Iris pigment epithelial cell (primary cell): ENCODE data around the gene UNC5C.
A peak's percentile ranks its signal among the peaks of the same experiment; 100 is the strongest.

Experiments used
- DNase-seq: peaks from one replicate; pipeline ENCODE4 v3.0.0-alpha.2; 2011; ENCODE audit warnings: low read depth

Gene UNC5C

GRCh38 chr4:95522682-95523530 lies 25.9 kb downstream of the UNC5C start:
- no peak for DNase-seq

GRCh38 chr4:95517576-95518345 lies 31.0 kb downstream of the UNC5C start:
- no peak for DNase-seq

GRCh38 chr4:95516528-95517017 lies 32.2 kb downstream of the UNC5C start:
- DNase-seq, result no peak

- no peak for DNase-seq
Measured at GRCh38 chr4:95515589-95515988, 33.2 kb downstream of the UNC5C start.

- DNase-seq, result no peak
Measured at GRCh38 chr4:95513022-95513421, 35.8 kb downstream of the UNC5C start.

GRCh38 chr4:95511477-95511876 lies 37.3 kb downstream of the UNC5C start:
- DNase-seq, result no peak

GRCh38 chr4:95510877-95511276 lies 37.9 kb downstream of the UNC5C start:
- DNase-seq, result no peak

GRCh38 chr4:95510145-95510544 lies 38.6 kb downstream of the UNC5C start:
- DNase-seq, result peak; percentile 28

- peak; percentile 47 for DNase-seq
Measured at GRCh38 chr4:95508421-95508820, 40.4 kb downstream of the UNC5C start.

- no peak for DNase-seq
Measured at GRCh38 chr4:95507561-95507960, 41.2 kb downstream of the UNC5C start.

- no peak for DNase-seq
Measured at GRCh38 chr4:95507147-95507546, 41.6 kb downstream of the UNC5C start.

GRCh38 chr4:95506264-95506663 lies 42.5 kb downstream of the UNC5C start:
- peak; percentile 26 for DNase-seq

GRCh38 chr4:95505799-95506198 lies 43.0 kb downstream of the UNC5C start:
- no peak for DNase-seq

GRCh38 chr4:95505151-95505550 lies 43.6 kb downstream of the UNC5C start:
- peak; percentile 17 for DNase-seq

GRCh38 chr4:95504501-95504900 lies 44.3 kb downstream of the UNC5C start:
- DNase-seq, result no peak

GRCh38 chr4:95500361-95500760 lies 48.4 kb downstream of the UNC5C start:
- no peak for DNase-seq

- no peak for DNase-seq
Measured at GRCh38 chr4:95499291-95499696, 49.5 kb downstream of the UNC5C start.

GRCh38 chr4:95494186-95494585 lies 54.6 kb downstream of the UNC5C start:
- no peak for DNase-seq

- no peak for DNase-seq
Measured at GRCh38 chr4:95478679-95479078, 70.1 kb downstream of the UNC5C start.

GRCh38 chr4:95476121-95476520 lies 72.7 kb downstream of the UNC5C start:
- DNase-seq, result no peak

- DNase-seq, result no peak
Measured at GRCh38 chr4:95472534-95472933, 76.2 kb downstream of the UNC5C start.

GRCh38 chr4:95470622-95471021 lies 78.2 kb downstream of the UNC5C start:
- DNase-seq, result no peak

- no peak for DNase-seq
Measured at GRCh38 chr4:95469617-95470016, 79.2 kb downstream of the UNC5C start.
